GM21529 (cell line): ENCODE data around the gene APOE.
A peak's percentile ranks its signal among the peaks of the same experiment; 100 is the strongest.

Experiments
- ATAC-seq: cut with Tn5 transposase; IDR thresholded peaks from one replicate; pipeline ENCODE4 v1.9.1; 2021; ENCODE audit not compliant: unreplicated experiment

Gene APOE

DNA sequence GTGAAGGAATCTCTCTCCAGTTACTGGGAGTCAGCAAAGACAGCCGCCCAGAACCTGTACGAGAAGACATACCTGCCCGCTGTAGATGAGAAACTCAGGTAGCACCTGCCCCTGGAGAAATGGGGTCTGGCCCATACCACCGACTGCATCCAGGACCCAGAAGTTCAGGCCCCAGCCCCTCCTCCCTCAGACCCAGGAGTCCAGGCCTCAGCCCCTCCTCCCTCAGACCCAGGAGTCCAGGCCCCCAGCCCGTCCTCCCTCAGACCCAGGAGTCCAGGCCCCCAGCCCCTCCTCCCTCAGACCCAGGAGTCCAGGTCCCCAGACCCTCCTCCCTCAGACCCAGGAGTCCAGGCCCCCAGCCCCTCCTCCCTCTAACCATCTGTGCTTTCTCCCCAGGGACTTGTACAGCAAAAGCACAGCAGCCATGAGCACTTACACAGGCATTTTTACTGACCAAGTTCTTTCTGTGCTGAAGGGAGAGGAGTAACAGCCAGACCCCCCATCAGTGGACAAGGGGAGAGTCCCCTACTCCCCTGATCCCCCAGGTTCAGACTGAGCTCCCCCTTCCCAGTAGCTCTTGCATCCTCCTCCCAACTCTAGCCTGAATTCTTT is 43.3 kb downstream of the APOE start:
- no peak for ATAC-seq

DNA sequence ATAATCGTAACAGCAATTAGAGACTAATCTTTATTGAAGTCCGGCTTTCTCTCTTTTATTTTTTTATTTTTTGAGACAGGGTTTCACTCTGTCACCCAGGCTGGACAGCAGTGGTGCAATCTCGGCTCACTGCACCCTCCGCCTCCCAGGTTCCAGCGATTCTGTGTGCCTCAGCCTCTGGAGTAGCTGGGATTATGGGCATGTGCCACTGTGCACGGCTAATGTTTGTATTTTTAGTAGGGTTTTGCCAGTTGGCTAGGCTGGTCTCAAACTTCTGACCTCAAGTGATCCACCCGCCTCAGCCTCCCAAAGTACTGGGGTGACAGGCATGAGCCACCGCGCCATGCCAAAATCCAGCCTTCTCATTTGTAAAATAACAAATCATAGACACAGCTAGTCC is 44.0 kb downstream of the APOE start:
- no peak for ATAC-seq

DNA sequence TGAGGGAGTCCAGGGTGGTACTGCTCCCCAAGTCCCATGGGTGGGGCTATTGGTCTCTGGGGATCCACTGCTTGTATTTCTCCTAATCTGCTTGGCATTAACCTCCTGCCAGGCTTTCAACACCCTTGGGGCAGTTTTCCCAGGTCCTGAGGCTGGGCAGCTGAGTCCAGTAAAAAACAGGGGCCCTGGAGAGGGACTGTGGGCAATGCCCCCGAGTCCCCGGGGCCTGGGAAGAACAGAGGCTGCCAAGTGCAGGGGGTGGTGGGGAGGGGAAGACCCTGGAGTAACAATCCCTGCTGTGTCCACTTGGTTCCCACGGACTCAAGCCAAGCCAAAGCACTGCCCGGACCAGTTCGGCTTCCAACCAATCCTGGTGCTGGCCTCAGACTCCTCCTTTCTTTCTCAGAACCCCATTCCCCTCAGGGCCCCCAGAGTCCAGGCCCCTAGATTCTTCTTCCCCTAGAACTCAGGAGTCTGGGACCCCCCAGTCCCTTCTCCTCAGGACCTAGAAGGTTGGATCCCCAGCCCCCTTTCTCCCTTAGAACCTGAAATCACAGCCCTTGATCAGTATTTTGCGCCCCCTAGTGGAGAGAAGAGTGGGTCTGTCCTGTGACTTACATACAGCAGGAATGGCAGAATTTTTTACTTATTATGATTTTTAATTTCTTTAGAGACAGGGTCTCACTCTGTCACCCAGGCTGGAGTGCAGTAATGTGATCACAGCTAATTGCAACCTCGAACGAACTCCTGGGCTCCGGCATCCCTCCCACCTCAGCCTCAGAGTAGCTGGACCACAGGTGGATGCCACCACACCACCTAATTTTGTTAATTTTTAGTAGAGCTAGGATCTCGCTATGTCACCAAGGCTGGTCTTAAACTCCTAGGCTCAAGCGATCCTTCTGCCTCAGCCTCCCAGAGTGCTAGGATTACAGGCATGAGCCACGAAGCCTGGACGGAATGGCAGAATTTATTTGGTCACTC is 45.9 kb downstream of the APOE start:
- ATAC-seq = no peak

DNA sequence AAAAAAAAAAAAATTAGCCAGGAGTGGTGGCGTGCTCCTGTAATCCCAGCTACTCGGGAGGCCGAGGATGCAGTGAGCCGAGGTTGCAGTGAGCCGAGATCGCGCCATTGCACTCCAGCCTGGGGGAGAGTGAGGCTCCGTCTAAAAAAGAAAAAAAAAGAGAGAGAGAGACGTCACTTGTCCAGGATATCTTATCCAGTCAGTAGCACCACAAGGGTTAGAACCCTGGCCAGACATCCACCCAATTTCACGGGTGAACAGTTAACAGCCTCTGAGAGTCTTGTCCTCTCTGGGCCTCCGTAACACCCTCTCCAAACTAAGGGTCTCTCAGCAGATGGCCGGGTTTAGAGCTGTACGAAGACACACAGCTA is 48.7 kb downstream of the APOE start:
- ATAC-seq = no peak

DNA sequence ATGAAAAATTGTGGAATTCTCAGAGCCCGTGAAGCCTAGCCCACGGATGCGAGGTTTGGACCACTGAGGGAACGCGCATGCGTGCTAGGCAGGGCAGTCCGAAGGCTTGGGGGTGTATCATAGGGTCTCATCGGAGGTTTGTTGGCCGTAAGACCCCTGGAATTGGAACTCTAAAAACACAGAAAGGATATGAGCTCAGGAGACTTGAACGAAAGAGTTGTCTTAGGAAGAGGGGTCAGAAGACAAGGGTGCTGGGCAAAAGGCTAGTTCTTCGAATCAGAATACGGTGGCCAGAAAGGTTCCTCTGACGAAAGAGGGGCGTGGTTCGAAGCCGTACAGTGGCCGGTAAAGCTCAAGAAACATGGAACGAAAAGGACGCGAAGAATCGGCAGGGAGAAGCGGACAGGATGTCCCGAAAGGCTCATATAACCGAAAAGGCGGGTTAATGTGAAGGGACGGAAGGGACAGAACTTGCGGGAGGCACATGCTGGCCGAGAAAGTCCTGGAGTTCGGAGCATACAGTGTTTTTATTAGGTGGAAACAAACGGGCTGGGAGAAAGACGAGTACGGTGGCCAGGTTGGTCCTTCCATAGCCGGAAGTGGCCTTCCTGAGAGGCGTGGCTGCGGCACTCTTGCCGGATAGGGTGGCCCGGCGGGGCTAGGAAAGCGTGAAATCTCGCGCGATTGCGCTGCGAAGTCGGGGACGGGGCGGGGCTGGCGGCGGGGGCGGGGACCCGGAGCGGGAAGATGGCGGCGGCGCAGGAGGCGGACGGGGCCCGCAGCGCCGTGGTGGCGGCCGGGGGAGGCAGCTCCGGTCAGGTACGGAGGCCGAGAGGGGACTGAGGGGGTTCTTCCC is 49.3 kb downstream of the APOE start, which contains the start of gene CLPTM1:
CLPTM1 (plus strand) TSS at position 732 of the 856 bp plus-strand sequence; CDS start at position 748, 16 bp downstream.
- peak; percentile 70 for ATAC-seq

DNA sequence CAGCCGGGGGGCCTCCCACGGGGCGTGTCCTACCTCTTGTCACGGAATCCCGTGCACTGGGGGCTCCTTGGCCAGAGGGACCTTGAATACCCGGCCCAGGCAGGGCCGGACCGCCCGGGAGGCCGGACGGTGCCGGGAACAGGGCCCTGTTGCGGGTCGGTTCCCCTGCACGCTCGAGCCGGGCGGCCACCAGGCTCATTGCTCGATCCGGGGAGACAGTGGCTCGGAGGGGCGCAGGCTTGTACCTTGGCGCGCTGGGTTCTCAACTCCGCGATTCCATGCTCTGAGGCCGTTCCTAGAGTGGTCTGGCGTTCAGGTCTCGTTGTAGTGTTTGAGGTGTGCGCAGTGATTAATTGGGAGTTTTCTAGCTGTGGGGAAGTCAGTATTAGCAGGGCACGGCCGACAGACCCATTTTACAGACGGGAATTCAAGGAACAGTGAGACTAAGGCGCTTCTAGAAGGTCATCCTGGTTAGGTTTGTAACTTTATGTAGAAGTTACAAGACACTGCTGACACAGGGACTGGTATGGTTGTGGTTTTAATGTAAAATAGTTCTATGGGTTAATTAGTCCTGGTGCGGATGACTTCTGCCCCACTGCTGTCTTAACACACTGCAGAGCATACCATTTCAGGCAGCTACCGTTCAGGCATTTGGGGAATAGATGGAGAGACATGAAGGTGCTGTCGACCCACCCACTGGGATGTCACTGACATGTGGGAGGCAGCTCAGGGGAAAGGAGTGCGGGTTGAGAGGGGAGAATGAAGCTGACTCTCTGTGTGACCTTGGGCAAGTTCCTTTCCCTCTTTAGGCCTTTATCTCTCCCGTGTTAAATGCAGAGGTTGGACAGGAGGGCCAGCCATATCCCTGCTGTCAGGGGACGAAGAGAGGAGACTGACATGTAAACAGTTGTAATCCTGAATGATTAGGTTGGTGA is 50.2 kb downstream of the APOE start:
- no peak for ATAC-seq

DNA sequence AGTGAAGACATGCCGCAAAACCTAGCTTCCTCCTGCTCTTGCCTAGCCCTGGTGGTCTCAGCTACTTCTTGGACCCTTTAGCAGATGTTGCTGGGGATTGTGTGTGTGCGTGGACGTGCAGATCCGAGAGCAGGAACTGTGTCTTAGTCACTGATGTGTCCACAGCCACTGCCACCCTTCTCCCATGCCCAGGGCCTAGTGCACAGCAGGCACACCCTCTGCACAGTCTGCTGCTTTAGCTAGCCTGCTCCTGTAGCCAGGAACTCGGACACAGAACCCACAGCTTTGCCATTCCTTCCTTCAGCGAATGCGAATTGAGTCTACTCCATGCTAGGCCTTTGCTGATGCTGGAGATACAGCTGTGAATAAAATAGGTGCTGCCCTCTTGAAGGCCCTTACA is 51.9 kb downstream of the APOE start:
- no peak for ATAC-seq

DNA sequence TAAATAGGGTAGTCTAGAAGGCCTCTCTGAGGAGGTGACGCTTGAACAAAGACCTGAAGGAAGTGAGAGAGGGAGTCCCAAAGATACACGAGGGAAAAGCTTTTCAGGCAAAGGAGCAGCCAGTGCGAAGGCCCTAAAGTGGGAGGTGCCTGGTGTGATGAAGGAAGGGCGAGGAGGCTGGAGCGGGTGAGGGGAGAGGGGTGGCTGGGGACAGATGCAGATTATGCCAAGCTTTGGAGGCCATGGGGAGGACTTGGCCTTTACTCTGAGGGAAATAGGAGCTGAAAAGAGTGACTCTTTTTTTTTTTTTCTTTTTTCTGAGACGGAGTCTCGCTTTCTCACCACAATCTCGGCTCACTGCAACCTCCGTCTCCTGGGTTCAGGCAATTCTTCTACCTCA is 52.5 kb downstream of the APOE start:
- no peak for ATAC-seq
